ENCODE data around the gene DLG2.

- no peak for TF ChIP-seq CTCF (IDR thresholded peaks at IDR 0.05; ENCODE audit: low read depth, low read length)
- no peak for TF ChIP-seq EZH2phosphoT487 (IDR thresholded peaks at IDR 0.05; ENCODE audit: low read depth)
Measured at GRCh38 chr11:83642500-83642899, 1984.6 kb downstream of the DLG2 start.
